ENCODE results near the gene PCBP2. TPM values are rescaled to one million over a fixed set of nuclear protein-coding genes. Genes with fewer than 3 reads are reported as not detected.

Gene PCBP2
- polyA plus RNA-seq, 1 experiment = 286 TPM

GRCh38 chr12:53482626-53483168 lies 30.8 kb downstream of the PCBP2 start:
- Histone ChIP-seq H3K27me3 (ENCODE audit: control insufficient read depth, insufficient read depth, low read length) (no peaks in the 10 kb centered on the region), H3K9me3 (ENCODE audit: control insufficient read depth, insufficient read depth, low read length) (no peaks in the 10 kb centered on the region), H3K4me3 (ENCODE audit: low read depth, low read length) (no peak overlapping the region), H3K27ac (ENCODE audit: low read depth, low read length) (peak overlapping the region; percentile 52)
- ChIA-PET POLR2A (interaction anchor here (0.8 to 6.2 kb wide), 7 partner anchors 8 to 26 kb away, joined by 3 to 50 read pairs (median 7); partner anchors contain the start of genes MAP3K12 and TARBP2), CTCF (interaction anchor here (0.7 to 1.5 kb wide), 3 partner anchors 50 to 161 kb away, joined by 3 to 7 read pairs (median 5); partner anchors contain the start of gene AAAS)
- no peak for DNase-seq (ENCODE audit: low read depth, low spot score)
- no peak for TF ChIP-seq CTCF (IDR thresholded peaks at IDR 0.05; ENCODE audit: low read depth, low read length)

GRCh38 chr12:53483225-53483978 lies 31.5 kb downstream of the PCBP2 start:
- TF ChIP-seq CTCF (IDR thresholded peaks at IDR 0.05; ENCODE audit: low read depth, low read length) = no peak
- ChIA-PET CTCF (interaction anchor here (0.7 to 1.0 kb wide), 2 partner anchors 50 to 131 kb away, joined by 4 to 5 read pairs; no protein-coding TSS in a partner anchor), POLR2A (interaction anchor here (1.0 to 6.2 kb wide), 3 partner anchors 9 to 26 kb away, joined by 3 to 50 read pairs (median 4); partner anchors contain the start of genes MAP3K12 and TARBP2)
- peak overlapping the region; percentile 21 for H3K27ac ChIP-seq (ENCODE audit: low read depth, low read length)
- H3K27me3 ChIP-seq (ENCODE audit: control insufficient read depth, insufficient read depth, low read length) = no peaks in the 10 kb centered on the region
- no peaks in the 10 kb centered on the region for H3K9me3 ChIP-seq (ENCODE audit: control insufficient read depth, insufficient read depth, low read length)
- no peak for DNase-seq (ENCODE audit: low read depth, low spot score)
- H3K4me3 ChIP-seq (ENCODE audit: low read depth, low read length) = no peak overlapping the region

GRCh38 chr12:53483979-53484377 lies 32.1 kb downstream of the PCBP2 start:
- Histone ChIP-seq H3K4me3 (ENCODE audit: low read depth, low read length) (no peak overlapping the region), H3K27ac (ENCODE audit: low read depth, low read length) (no peak overlapping the region), H3K27me3 (ENCODE audit: control insufficient read depth, insufficient read depth, low read length) (no peaks in the 10 kb centered on the region), H3K9me3 (ENCODE audit: control insufficient read depth, insufficient read depth, low read length) (no peaks in the 10 kb centered on the region)
- no peak for TF ChIP-seq CTCF (IDR thresholded peaks at IDR 0.05; ENCODE audit: low read depth, low read length)
- no peak for DNase-seq (ENCODE audit: low read depth, low spot score)
- ChIA-PET CTCF (interaction anchor here (1.0 kb wide), 1 partner anchor 132 kb away, joined by 4 read pairs; no protein-coding TSS in a partner anchor), POLR2A (interaction anchor here (1.0 to 6.2 kb wide), 2 partner anchors 16 to 25 kb away, joined by 3 to 50 read pairs; partner anchors contain the start of genes MAP3K12 and TARBP2)

- no peak for DNase-seq (ENCODE audit: low read depth, low spot score)
- H3K27ac ChIP-seq (ENCODE audit: low read depth, low read length) = no peak overlapping the region
- no peaks in the 10 kb centered on the region for H3K27me3 ChIP-seq (ENCODE audit: control insufficient read depth, insufficient read depth, low read length)
- no peak overlapping the region for H3K4me3 ChIP-seq (ENCODE audit: low read depth, low read length)
- TF ChIP-seq CTCF (IDR thresholded peaks at IDR 0.05; ENCODE audit: low read depth, low read length) = no peak
- POLR2A ChIA-PET = no interaction called here
- CTCF ChIA-PET = no interaction called here
- no peaks in the 10 kb centered on the region for H3K9me3 ChIP-seq (ENCODE audit: control insufficient read depth, insufficient read depth, low read length)
Measured at GRCh38 chr12:53484686-53485575, 33.0 kb downstream of the PCBP2 start.
